Endothelial cell of umbilical vein (primary cell): ENCODE data around the gene PGAM1. TPM values are rescaled to one million over a fixed set of nuclear protein-coding genes. Genes with fewer than 3 reads are reported as not detected.

Experiments used
- BruUV-seq: library from RNA; stranded (reverse); fragments of 400-500 nt; replicated peaks from 2 replicates; lab custom pipeline; 2021; lab: Mats Ljungman, UMichigan
- CTCF ChIA-PET: fragments of 300-600, 350-600 bp; sonication (Branson Sonifier 250); formaldehyde crosslinking; loops from one replicate; lab custom pipeline; 2021; ENCODE audit warnings: antibody characterized with exemption, inconsistent platforms; lab: Charles Lee
- POLR2A ChIA-PET: fragments of 300-600, 350-600 bp; sonication (Branson Sonifier 250); formaldehyde crosslinking; loops from one replicate; lab custom pipeline; 2021; ENCODE audit warnings: antibody characterized with exemption, inconsistent platforms; lab: Charles Lee
- DNase-seq: peaks from one replicate; pipeline ENCODE4 v3.0.0-alpha.2; 2011; ENCODE audit warnings: low read depth, low spot score
- FAIRE-seq: peaks from 2 replicates; lab custom pipeline; 2011; peaks lifted over from hg19 to GRCh38; lab: Jason Lieb, UNC
- H2AFZ ChIP-seq: 2 replicates; pipeline ENCODE4 v1.6.0; 2012; ENCODE audit warnings: low read depth, low read length, control low read depth, inconsistent platforms
- H3K27ac ChIP-seq: 2 replicates; pipeline ENCODE4 v1.5.1; 2011; ENCODE audit warnings: low read depth, mild to moderate bottlenecking, control low read depth, low read length, moderate library complexity; ENCODE audit not compliant: insufficient read depth
- H3K27me3 ChIP-seq, 2 experiments: 2 replicates each; pipeline versions ENCODE4 v1.6.0 to v1.6.1; 2011; ENCODE audit warnings: low read length in 2 of 2, mixed read lengths in 1 of 2; ENCODE audit not compliant: control insufficient read depth in 2 of 2, insufficient read depth in 2 of 2
- H3K36me3 ChIP-seq, 2 experiments: 2 replicates in 1 of 2; 3 replicates in 1 of 2; pipeline ENCODE4 v1.5.1; 2011; ENCODE audit warnings: low read length in 2 of 2, mild to moderate bottlenecking in 1 of 2, moderate library complexity in 1 of 2; ENCODE audit not compliant: control insufficient read depth in 2 of 2, insufficient read depth in 2 of 2; ENCODE audit errors: extremely low read depth in 1 of 2
- H3K4me1 ChIP-seq: 3 replicates; pipeline ENCODE4 v1.5.1; 2011; ENCODE audit warnings: mild to moderate bottlenecking, low read length; ENCODE audit not compliant: control insufficient read depth, insufficient read depth; ENCODE audit errors: extremely low read depth
- H3K4me2 ChIP-seq: 2 replicates; pipeline ENCODE4 v1.6.1; 2011; ENCODE audit warnings: low read length, control low read depth, mixed read lengths; ENCODE audit not compliant: insufficient read depth
- H3K4me3 ChIP-seq, 3 experiments: fragments of 200-600 bp in 1 of 3; sonication (generic), shearing (Covaris generic) in 1 of 3; replicated peaks in 1 of 3; 2 replicates each; pipeline ENCODE4 v1.5.1; 2011 to 2016; ENCODE audit warnings: control low read depth in 3 of 3, low read length in 3 of 3, mild to moderate bottlenecking in 2 of 3, inconsistent platforms in 1 of 3, low read depth in 1 of 3, moderate library complexity in 1 of 3; ENCODE audit not compliant: insufficient read depth in 1 of 3
- H3K79me2 ChIP-seq: 2 replicates; pipeline ENCODE4 v1.6.0; 2012; ENCODE audit warnings: low read length, inconsistent platforms; ENCODE audit not compliant: control insufficient read depth, insufficient read depth
- H3K9ac ChIP-seq: replicated peaks from 2 replicates; pipeline ENCODE3; 2011; ENCODE audit warnings: low read length, control low read depth; ENCODE audit not compliant: insufficient read depth; ENCODE audit errors: extremely low read depth
- H3K9me1 ChIP-seq: replicated peaks from 3 replicates; pipeline ENCODE4 v1.6.0; 2011; ENCODE audit warnings: mild to moderate bottlenecking, low read length; ENCODE audit not compliant: control insufficient read depth, insufficient read depth; ENCODE audit errors: extremely low read depth
- H3K9me3 ChIP-seq: replicated peaks from 2 replicates; pipeline ENCODE4 v1.5.1; 2012; ENCODE audit warnings: low read length, inconsistent platforms; ENCODE audit not compliant: control insufficient read depth, insufficient read depth
- H4K20me1 ChIP-seq: replicated peaks from 2 replicates; pipeline ENCODE3; 2011; ENCODE audit warnings: mild to moderate bottlenecking, low read length; ENCODE audit not compliant: control insufficient read depth, insufficient read depth; ENCODE audit errors: extremely low read depth
- CTCF ChIP-seq, 2 donors: IDR thresholded peaks; 1 replicate in 1 of 2; 2 replicates in 1 of 2; pipeline ENCODE4 v1.5.1; 2011; ENCODE audit warnings: low read length in 2 of 2, mild to moderate bottlenecking in 2 of 2, moderate library complexity in 2 of 2, control low read depth in 1 of 2, inconsistent platforms in 1 of 2, low read depth in 1 of 2; ENCODE audit not compliant: insufficient read depth in 1 of 2; ENCODE audit errors: extremely low read depth in 1 of 2
- EZH2 ChIP-seq: IDR thresholded peaks from 2 replicates; pipeline ENCODE4 v1.6.1; 2012; ENCODE audit warnings: borderline replicate concordance, low read depth, mild to moderate bottlenecking, moderate library complexity, low read length, inconsistent platforms; ENCODE audit not compliant: severe bottlenecking
- FOS ChIP-seq: IDR thresholded peaks from 2 replicates; pipeline ENCODE4 v1.6.1; 2011; ENCODE audit warnings: mild to moderate bottlenecking, low read length, moderate library complexity, borderline replicate concordance; ENCODE audit not compliant: insufficient read depth
- GATA2 ChIP-seq: IDR thresholded peaks from 2 replicates; pipeline ENCODE4 v1.7.0; 2011; ENCODE audit warnings: low read depth, mild to moderate bottlenecking, moderate library complexity, mixed read lengths, low read length; ENCODE audit not compliant: insufficient read length, insufficient read depth
- JUN ChIP-seq: IDR thresholded peaks from 2 replicates; pipeline ENCODE4 v1.6.1; 2011; ENCODE audit warnings: borderline replicate concordance, low read depth; ENCODE audit not compliant: insufficient read length, insufficient read depth
- POLR2AphosphoS5 ChIP-seq: IDR thresholded peaks from 2 replicates; pipeline ENCODE4 v1.6.1; 2012; ENCODE audit warnings: low read depth, mild to moderate bottlenecking, control low read depth, low read length, moderate library complexity; ENCODE audit not compliant: insufficient read depth
- dilution Hi-C: fragments of 300-500 bp; cut with MboI; formaldehyde crosslinking; loops from one replicate; pipeline ENCODE4 v1.15.0; 2019; ENCODE audit warnings: low sequenced_read_pairs; ENCODE audit not compliant: extremely low pct_ligation_motif_present
- intact Hi-C: fragments of 100-400 bp; cut with micrococcal nuclease; formaldehyde crosslinking; loops from one replicate; pipeline ENCODE4 v1.10.0; 2022
- polyA plus RNA-seq, 4 experiments: library from polyadenylated mRNA; depleted of rRNA in 3 of 4; stranded (reverse) in 3 of 4; unstranded in 1 of 4; fragments of >200 nt; gene quantifications; 2 replicates each; pipeline versions ENCODE4 v1.2.1 to v1.2.3, GENCODE V29; 2011 to 2012; ENCODE audit warnings: missing spikeins in 1 of 4
- total RNA-seq: library from RNA; stranded (reverse); gene quantifications from 2 replicates; pipeline ENCODE4 v1.2.3, GENCODE V29; 2021

PGAM1 gene
- total and polyA plus RNA-seq, 2 donors (not counting 3 experiments of a cell fraction or from before 2014, with no cell fraction given) = 375 TPM

GRCh38 chr10:97456034-97456685 is 30.2 kb downstream of the PGAM1 start:
- intact Hi-C loops (no loop called here), dilution Hi-C loops (no loop called here)
- Histone ChIP-seq H3K79me2 (peaks cover 9% of the 10 kb centered on the region), H3K4me1 (no peaks in the 10 kb centered on the region), H3K9me3 (no peaks in the 10 kb centered on the region), H3K27me3 (no peaks in the 10 kb centered on the region), H3K4me2 (no peak overlapping the region), H2AFZ (no peak overlapping the region), H3K9me1 (no peaks in the 10 kb centered on the region), H3K27ac (no peak overlapping the region), H4K20me1 (no peaks in the 10 kb centered on the region), H3K4me3 (no peak overlapping the region), H3K36me3 (peaks cover 28 to 62% of the 10 kb centered on the region in 2 experiments), H3K9ac (no peak overlapping the region)
- POLR2A ChIA-PET = interaction anchor here (0.5 kb wide), 1 partner anchor 8 kb away, joined by 3 read pairs; no protein-coding TSS in a partner anchor
- TF ChIP-seq POLR2AphosphoS5 = no peak
- TF ChIP-seq GATA2 = no peak
- TF ChIP-seq EZH2 = no peak
- no peak for TF ChIP-seq JUN
- TF ChIP-seq CTCF (IDR thresholded peaks at IDR 0.05; ENCODE audit: extremely low read depth in 1 of 2, insufficient read depth in 1 of 2, low read depth in 1 of 2, low read length in 2 of 2) = no peak
- no peak for TF ChIP-seq FOS
- CTCF ChIA-PET = interaction anchor here (0.7 to 1.7 kb wide), 4 partner anchors 9 to 97 kb away, joined by 3 to 5 read pairs (median 3); no protein-coding TSS in a partner anchor
- FAIRE-seq = no peak
- BruUV-seq = no TSS peak
- no peak for DNase-seq
